PC-9 (cell line): ENCODE data around the gene ASCC1. TPM values are rescaled to one million over a fixed set of nuclear protein-coding genes. Genes with fewer than 3 reads are reported as not detected.
"Not testable (repeated sequence)": the region's sequence is repeated elsewhere in the genome, so short reads cannot be mapped to it uniquely, and the experiment has no call there.

ENCODE experiments used
- BruUV-seq: library from RNA; stranded (reverse); fragments of 400-500 nt; replicated peaks from 2 replicates; lab custom pipeline; 2021; lab: Mats Ljungman, UMichigan
- CTCF ChIA-PET: fragments of 300-600 bp; sonication (Branson Sonifier 250); formaldehyde crosslinking; loops from one replicate; lab custom pipeline; 2022; ENCODE audit warnings: antibody characterized with exemption; lab: Charles Lee
- POLR2A ChIA-PET: fragments of 300-600 bp; sonication (Branson Sonifier 250); formaldehyde crosslinking; loops from one replicate; lab custom pipeline; 2022; ENCODE audit warnings: antibody characterized with exemption; ENCODE audit not compliant: unreplicated experiment; lab: Charles Lee
- DNase-seq, 2 experiments: peaks; one replicate each; pipeline versions ENCODE4 v3.0.0 to v3.0.0-alpha.2; 2015 to 2022; ENCODE audit warnings: mixed read lengths in 1 of 2
- H2AFZ ChIP-seq: fragments of 200-600 bp; sonication (generic); 2 replicates; pipeline ENCODE4 v1.8.1; 2017; ENCODE audit warnings: antibody characterized with exemption
- H3F3A ChIP-seq: fragments of 200-600 bp; sonication (generic); 2 replicates; pipeline ENCODE4 v1.8.1; 2017; ENCODE audit warnings: antibody characterized with exemption, mild to moderate bottlenecking, low read depth; ENCODE audit not compliant: insufficient read depth
- H3K27ac ChIP-seq: fragments of 200-600 bp; sonication (generic); 2 replicates; pipeline ENCODE4 v1.6.1; 2016; ENCODE audit warnings: mixed run types
- H3K27me3 ChIP-seq: fragments of 200-600 bp; sonication (generic); 2 replicates; pipeline ENCODE4 v1.6.1; 2016; ENCODE audit warnings: low read depth, mixed run types; ENCODE audit not compliant: insufficient read depth
- H3K36me3 ChIP-seq: fragments of 200-600 bp; sonication (generic); 2 replicates; pipeline ENCODE4 v1.6.1; 2016; ENCODE audit warnings: low read depth, mixed run types
- H3K4me1 ChIP-seq: fragments of 200-600 bp; sonication (generic); replicated peaks from 2 replicates; pipeline ENCODE4 v1.6.1; 2016; ENCODE audit warnings: mixed run types; ENCODE audit not compliant: insufficient read depth
- H3K4me2 ChIP-seq: fragments of 200-600 bp; sonication (generic); 2 replicates; pipeline ENCODE4 v1.6.1; 2017; ENCODE audit warnings: mixed run types
- H3K4me3 ChIP-seq: fragments of 200-600 bp; sonication (generic); 2 replicates; pipeline ENCODE4 v1.6.1; 2016; ENCODE audit warnings: mixed run types
- H3K79me2 ChIP-seq: fragments of 200-600 bp; sonication (generic); 2 replicates; pipeline ENCODE4 v1.6.1; 2017; ENCODE audit warnings: low read depth, mixed run types
- H3K9me2 ChIP-seq: fragments of 200-600 bp; sonication (generic); 2 replicates; pipeline ENCODE4 v1.8.1; 2017; ENCODE audit warnings: mild to moderate bottlenecking; ENCODE audit not compliant: insufficient read depth
- H3K9me3 ChIP-seq: fragments of 200-600 bp; sonication (generic); 2 replicates; pipeline ENCODE4 v1.8.1; 2016; ENCODE audit warnings: low read depth; ENCODE audit not compliant: insufficient read depth
- H4K20me1 ChIP-seq: fragments of 200-600 bp; sonication (generic); 2 replicates; pipeline ENCODE4 v1.8.1; 2017; ENCODE audit not compliant: insufficient read depth
- EZH2 ChIP-seq: fragments of 200-600 bp; sonication (generic); IDR thresholded peaks from 2 replicates; pipeline ENCODE4 v1.8.0; 2017; ENCODE audit warnings: antibody characterized with exemption, low read depth
- intact Hi-C: fragments of 100-400 bp; cut with micrococcal nuclease; formaldehyde crosslinking; loops from one replicate; pipeline ENCODE4 v1.10.0; 2022; ENCODE audit not compliant: unreplicated experiment
- total RNA-seq: library from RNA; stranded (reverse); gene quantifications from 2 replicates; pipeline ENCODE4 v1.2.3, GENCODE V29; 2021
- TF ChIP-seq, protein P1 (sequence below): fragments of 200-600 bp; sonication (generic); conservative IDR thresholded peaks from 2 replicates; pipeline ENCODE4 v1.6.1; 2017; ENCODE audit warnings: mixed run types, antibody characterized with exemption, mild to moderate bottlenecking, moderate library complexity

The ASCC1 gene
- total RNA-seq, 1 experiment from 2014 or later = 129 TPM

DNA sequence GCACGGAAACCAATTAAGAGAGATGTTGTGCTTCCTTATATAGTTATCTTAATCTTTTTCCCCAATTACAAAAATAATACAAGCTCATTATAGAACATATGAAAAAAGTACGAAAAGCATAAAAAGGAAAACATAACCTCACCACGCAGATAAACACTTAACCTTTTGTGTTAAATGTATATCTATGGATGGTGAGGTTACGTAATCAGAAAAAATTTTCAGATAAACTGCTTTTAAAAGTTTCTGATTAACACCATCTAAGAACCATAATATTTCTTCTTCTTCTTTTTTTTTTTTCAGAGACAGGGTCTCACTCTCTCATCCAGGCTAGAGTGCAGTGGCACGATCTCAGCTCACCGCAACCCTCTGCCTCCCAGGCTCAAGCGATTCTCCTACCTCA, 78.5 kb downstream of the ASCC1 start:
- Histone ChIP-seq H3K4me1 (peaks cover 16% of the 10 kb centered on the region; the same call in 1 of the 2 replicates), H3F3A (peaks cover 30% of the 10 kb centered on the region), H3K79me2 (no peaks in the 10 kb centered on the region), H3K36me3 (peaks cover 15% of the 10 kb centered on the region), H3K9me2 (no peaks in the 10 kb centered on the region), H3K4me2 (no peak overlapping the region), H3K27me3 (no peaks in the 10 kb centered on the region), H3K9me3 (no peaks in the 10 kb centered on the region), H4K20me1 (no peaks in the 10 kb centered on the region), H2AFZ (no peak overlapping the region), H3K4me3 (no peak overlapping the region), H3K27ac (no peak overlapping the region)
- no peak for DNase-seq
- intact Hi-C loops = no loop called here
- ChIA-PET CTCF (no interaction called here), POLR2A (no interaction called here)
- BruUV-seq = no TSS peak
- TF ChIP-seq EZH2 = no peak
- TF ChIP-seq, protein P1, sequence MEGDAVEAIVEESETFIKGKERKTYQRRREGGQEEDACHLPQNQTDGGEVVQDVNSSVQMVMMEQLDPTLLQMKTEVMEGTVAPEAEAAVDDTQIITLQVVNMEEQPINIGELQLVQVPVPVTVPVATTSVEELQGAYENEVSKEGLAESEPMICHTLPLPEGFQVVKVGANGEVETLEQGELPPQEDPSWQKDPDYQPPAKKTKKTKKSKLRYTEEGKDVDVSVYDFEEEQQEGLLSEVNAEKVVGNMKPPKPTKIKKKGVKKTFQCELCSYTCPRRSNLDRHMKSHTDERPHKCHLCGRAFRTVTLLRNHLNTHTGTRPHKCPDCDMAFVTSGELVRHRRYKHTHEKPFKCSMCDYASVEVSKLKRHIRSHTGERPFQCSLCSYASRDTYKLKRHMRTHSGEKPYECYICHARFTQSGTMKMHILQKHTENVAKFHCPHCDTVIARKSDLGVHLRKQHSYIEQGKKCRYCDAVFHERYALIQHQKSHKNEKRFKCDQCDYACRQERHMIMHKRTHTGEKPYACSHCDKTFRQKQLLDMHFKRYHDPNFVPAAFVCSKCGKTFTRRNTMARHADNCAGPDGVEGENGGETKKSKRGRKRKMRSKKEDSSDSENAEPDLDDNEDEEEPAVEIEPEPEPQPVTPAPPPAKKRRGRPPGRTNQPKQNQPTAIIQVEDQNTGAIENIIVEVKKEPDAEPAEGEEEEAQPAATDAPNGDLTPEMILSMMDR = no peak

DNA sequence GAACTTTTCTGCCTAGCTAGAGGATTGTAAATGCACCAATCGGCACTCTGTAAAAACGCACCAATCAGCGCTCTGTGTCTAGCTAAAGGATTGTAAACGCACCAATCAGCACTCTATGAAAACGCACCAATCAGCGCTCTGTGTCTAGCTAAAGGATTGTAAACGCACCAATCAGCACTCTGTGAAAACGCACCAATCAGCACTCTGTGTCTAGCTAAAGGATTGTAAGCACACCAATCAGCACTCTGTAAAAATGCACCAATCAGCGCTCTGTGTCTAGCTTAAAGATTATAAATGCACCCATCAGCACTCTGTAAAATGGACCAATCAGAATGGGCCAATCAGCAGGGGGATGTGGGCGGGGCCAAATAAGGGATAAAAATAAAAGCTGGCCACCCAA, 79.9 kb downstream of the ASCC1 start:
- H3K36me3 ChIP-seq = peaks cover 22% of the 10 kb centered on the region
- DNase-seq, H2AFZ ChIP-seq, H3K27ac ChIP-seq, POLR2A ChIA-PET, BruUV-seq, H4K20me1 ChIP-seq, H3K9me3 ChIP-seq, H3K79me2 ChIP-seq, H3K4me2 ChIP-seq, H3K9me2 ChIP-seq, intact Hi-C loops, H3K4me3 ChIP-seq, H3K27me3 ChIP-seq: not testable (repeated sequence)
- peaks cover 35% of the 10 kb centered on the region for H3F3A ChIP-seq
- H3K4me1 ChIP-seq = peaks cover 16% of the 10 kb centered on the region; the same call in 1 of the 2 replicates
- CTCF ChIA-PET = interaction anchor here (0.6 kb wide), 3 partner anchors 36 to 232 kb away, joined by 3 to 9 read pairs (median 8); no protein-coding TSS in a partner anchor

DNA sequence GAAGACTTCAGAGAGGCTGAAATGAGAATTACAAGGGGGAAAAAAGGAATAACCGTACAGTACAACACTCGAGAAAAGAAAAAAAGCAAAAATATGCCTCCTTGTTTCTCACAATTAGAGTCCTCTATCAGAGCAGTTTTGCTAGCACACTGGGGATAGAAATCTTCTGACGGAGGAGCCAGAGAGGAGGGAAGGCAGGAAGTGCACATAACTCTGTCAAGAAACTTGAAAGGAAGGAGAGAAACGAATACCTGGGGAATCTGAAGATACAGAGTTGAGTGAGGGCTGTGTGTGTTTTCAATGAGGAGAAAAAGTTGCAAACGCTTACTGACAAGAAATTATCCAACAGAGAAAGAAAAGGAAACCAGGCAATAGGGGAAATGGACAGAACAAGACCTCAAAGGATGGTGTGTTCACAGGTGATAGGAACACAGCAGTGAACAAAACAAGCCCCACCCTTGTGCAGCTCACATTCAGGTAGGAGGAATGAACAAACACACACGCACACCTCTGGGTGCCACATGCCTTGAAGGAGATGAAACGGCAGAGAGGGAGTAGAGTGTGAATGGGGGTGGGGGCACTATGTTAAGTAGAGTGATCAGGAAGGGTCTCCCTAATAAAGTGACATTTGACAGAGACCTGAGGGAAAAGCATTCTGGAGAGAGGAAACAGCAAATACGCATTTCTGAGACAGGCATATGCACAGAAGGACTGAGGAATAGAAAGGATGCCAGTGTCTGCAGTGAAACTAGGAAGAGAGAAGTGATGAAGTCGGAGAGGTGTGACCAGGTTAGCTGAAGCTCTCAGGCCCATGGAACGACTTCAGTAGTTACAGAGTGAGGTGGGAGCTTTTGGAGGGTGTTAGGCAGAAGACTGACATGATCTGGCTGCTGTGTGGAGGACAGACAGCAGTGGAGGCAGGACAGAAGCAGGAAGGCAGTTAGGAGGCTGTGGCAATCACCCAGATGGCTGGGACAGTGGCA, 81.0 kb downstream of the ASCC1 start:
- Histone ChIP-seq H3K9me3 (no peaks in the 10 kb centered on the region), H3K4me2 (no peak overlapping the region), H3F3A (peaks cover 27% of the 10 kb centered on the region), H2AFZ (no peak overlapping the region), H3K27me3 (no peaks in the 10 kb centered on the region), H3K79me2 (no peaks in the 10 kb centered on the region), H3K36me3 (peaks cover 22% of the 10 kb centered on the region), H4K20me1 (no peaks in the 10 kb centered on the region), H3K4me1 (peaks cover 16% of the 10 kb centered on the region; the same call in 1 of the 2 replicates), H3K9me2 (no peaks in the 10 kb centered on the region), H3K4me3 (no peak overlapping the region), H3K27ac (no peak overlapping the region)
- no TSS peak for BruUV-seq
- DNase-seq = no peak
- TF ChIP-seq, protein P1 = no peak
- TF ChIP-seq EZH2 = no peak
- ChIA-PET POLR2A (no interaction called here), CTCF (interaction anchor here (0.6 kb wide), 1 partner anchor 123 kb away, joined by 8 read pairs; no protein-coding TSS in a partner anchor)
- intact Hi-C loops = no loop called here
